Measurements from ENCODE around the gene DOK5.
A peak's percentile ranks its signal among the peaks of the same experiment; 100 is the strongest.
"Not testable (repeated sequence)": the region's sequence is repeated elsewhere in the genome, so short reads cannot be mapped to it uniquely, and the experiment has no call there.

DOK5 gene

DNA sequence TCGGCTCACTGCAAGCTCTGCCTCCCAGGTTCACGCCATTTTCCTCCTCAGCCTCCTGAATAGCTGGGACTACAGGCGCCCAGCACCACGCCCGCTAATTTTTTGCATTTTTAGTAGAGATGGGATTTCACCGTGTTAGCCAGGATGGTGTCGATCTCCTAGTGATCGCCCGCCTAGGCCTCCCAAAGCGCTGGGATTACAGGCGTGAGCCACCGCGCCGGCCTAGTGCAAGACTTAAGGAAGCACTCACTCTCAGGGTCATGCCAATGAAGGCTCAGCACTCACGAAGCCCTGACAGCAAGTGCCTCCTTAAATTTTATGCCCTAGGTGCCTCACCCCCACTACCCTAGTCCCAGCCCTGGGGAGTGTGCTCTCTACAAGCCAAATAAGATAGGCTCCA, 4.7 kb upstream of the DOK5 start:
- Histone ChIP-seq H3K9me3 (ENCODE audit: control insufficient read depth, insufficient read depth, low read length) (no peaks in the 10 kb centered on the region), H3K4me1 (ENCODE audit: control insufficient read depth, insufficient read depth, low read length) (peaks cover 4% of the 10 kb centered on the region; the same call in 1 of the 2 replicates), H3K4me3 (ENCODE audit: low read depth, low read length) (no peak overlapping the region), H3K36me3 (ENCODE audit: control insufficient read depth, insufficient read depth, low read length) (no peaks in the 10 kb centered on the region), H3K27me3 (ENCODE audit: control insufficient read depth, insufficient read depth, low read length) (peaks cover 8% of the 10 kb centered on the region), H3K9ac (ENCODE audit: low read depth, low read length) (no peak overlapping the region), H3K27ac (ENCODE audit: low read depth, low read length) (no peak overlapping the region)

GRCh38 chr20:54472607-54473006, 2.8 kb upstream of the DOK5 start:
- Histone ChIP-seq H3K36me3 (ENCODE audit: control insufficient read depth, insufficient read depth, low read length) (no peaks in the 10 kb centered on the region), H3K27ac (ENCODE audit: low read depth, low read length) (no peak overlapping the region), H3K4me1 (ENCODE audit: control insufficient read depth, insufficient read depth, low read length) (peaks cover 14% of the 10 kb centered on the region), H3K9ac (ENCODE audit: low read depth, low read length) (no peak overlapping the region), H3K9me3 (ENCODE audit: control insufficient read depth, insufficient read depth, low read length) (no peaks in the 10 kb centered on the region), H3K27me3 (ENCODE audit: control insufficient read depth, insufficient read depth, low read length) (peaks cover 27% of the 10 kb centered on the region), H3K4me3 (ENCODE audit: low read depth, low read length) (no peak overlapping the region)

DNA sequence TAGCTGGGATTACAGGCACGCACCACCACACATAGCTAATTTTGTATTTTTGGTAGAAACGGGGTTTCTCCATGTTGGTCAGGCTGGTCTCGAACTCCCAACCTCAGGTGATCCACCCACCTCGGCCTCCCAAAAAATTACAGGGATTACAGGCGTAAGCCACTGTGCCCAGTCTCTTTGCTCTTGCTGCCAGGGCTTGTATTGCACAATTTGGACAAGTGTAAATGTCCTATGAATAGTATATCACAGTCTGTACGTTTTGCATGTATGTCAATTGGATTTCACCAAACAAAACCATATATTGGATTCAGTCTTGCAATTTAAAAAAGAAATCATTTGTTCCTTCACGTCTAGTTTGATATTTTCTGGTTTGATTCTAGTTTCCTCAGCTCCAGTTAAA, 2.1 kb upstream of the DOK5 start:
- H3K9ac ChIP-seq (ENCODE audit: low read depth, low read length): no peak overlapping the region
- H3K4me1 ChIP-seq (ENCODE audit: control insufficient read depth, insufficient read depth, low read length): peaks cover 18% of the 10 kb centered on the region
- peaks cover 35% of the 10 kb centered on the region for H3K27me3 ChIP-seq (ENCODE audit: control insufficient read depth, insufficient read depth, low read length)
- H3K27ac ChIP-seq (ENCODE audit: low read depth, low read length): no peak overlapping the region
- H3K36me3 ChIP-seq (ENCODE audit: control insufficient read depth, insufficient read depth, low read length): no peaks in the 10 kb centered on the region
- H3K4me3 ChIP-seq (ENCODE audit: low read depth, low read length): no peak overlapping the region
- H3K9me3 ChIP-seq (ENCODE audit: control insufficient read depth, insufficient read depth, low read length): no peaks in the 10 kb centered on the region

- no peaks in the 10 kb centered on the region for H3K9me3 ChIP-seq (ENCODE audit: control insufficient read depth, insufficient read depth, low read length)
- H3K27me3 ChIP-seq (ENCODE audit: control insufficient read depth, insufficient read depth, low read length): peaks cover 36% of the 10 kb centered on the region
- no peaks in the 10 kb centered on the region for H3K36me3 ChIP-seq (ENCODE audit: control insufficient read depth, insufficient read depth, low read length)
- no peak overlapping the region for H3K27ac ChIP-seq (ENCODE audit: low read depth, low read length)
- H3K4me3 ChIP-seq (ENCODE audit: low read depth, low read length): no peak overlapping the region
- no peak overlapping the region for H3K9ac ChIP-seq (ENCODE audit: low read depth, low read length)
- H3K4me1 ChIP-seq (ENCODE audit: control insufficient read depth, insufficient read depth, low read length): peaks cover 20% of the 10 kb centered on the region
Observed at GRCh38 chr20:54474046-54474445, 1.3 kb upstream of the DOK5 start.

DNA sequence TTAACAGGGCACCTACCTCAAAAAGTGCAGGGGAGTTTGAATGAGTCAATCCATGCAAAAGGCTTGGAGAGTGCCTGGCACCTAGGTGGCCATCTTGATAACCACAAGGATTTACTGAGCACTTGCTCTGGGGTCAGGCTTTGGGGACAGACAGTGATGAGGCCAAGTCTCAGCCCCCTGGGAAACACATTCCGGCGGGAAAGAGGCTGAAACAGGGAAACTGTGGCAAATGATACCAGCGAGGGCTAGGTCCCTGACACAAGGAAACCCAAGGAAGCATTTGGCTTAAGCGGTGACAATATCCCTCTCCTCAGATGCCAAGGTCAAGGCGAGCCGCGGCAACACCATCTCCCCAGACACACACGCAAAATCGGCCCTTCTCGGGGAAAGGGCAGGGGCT, 527 bp upstream of the DOK5 start:
- Histone ChIP-seq H3K27me3 (ENCODE audit: control insufficient read depth, insufficient read depth, low read length) (peaks cover 36% of the 10 kb centered on the region), H3K9ac (ENCODE audit: low read depth, low read length) (no peak overlapping the region), H3K4me3 (ENCODE audit: low read depth, low read length) (peak overlapping the region; percentile 98)

GRCh38 chr20:54476169-54477009, 996 bp downstream of the DOK5 start:
- Histone ChIP-seq H3K4me3 (ENCODE audit: low read depth, low read length) (peak overlapping the region; percentile 98), H3K9ac (ENCODE audit: low read depth, low read length) (0 out of 2 replicates have a peak overlapping the region, but pooled peaks have one; percentile 44), H3K27ac (ENCODE audit: low read depth, low read length) (no peak overlapping the region), H3K9me3 (ENCODE audit: control insufficient read depth, insufficient read depth, low read length) (no peaks in the 10 kb centered on the region), H3K36me3 (ENCODE audit: control insufficient read depth, insufficient read depth, low read length) (no peaks in the 10 kb centered on the region), H3K27me3 (ENCODE audit: control insufficient read depth, insufficient read depth, low read length) (peaks cover 36% of the 10 kb centered on the region), H3K4me1 (ENCODE audit: control insufficient read depth, insufficient read depth, low read length) (peaks cover 24% of the 10 kb centered on the region)

More for the DNA sequence above, 527 bp upstream of the DOK5 start:
- no peak overlapping the region for H3K27ac ChIP-seq (ENCODE audit: low read depth, low read length)
- H3K9me3 ChIP-seq (ENCODE audit: control insufficient read depth, insufficient read depth, low read length): no peaks in the 10 kb centered on the region
- H3K36me3 ChIP-seq (ENCODE audit: control insufficient read depth, insufficient read depth, low read length): no peaks in the 10 kb centered on the region
- H3K4me1 ChIP-seq (ENCODE audit: control insufficient read depth, insufficient read depth, low read length): peaks cover 24% of the 10 kb centered on the region

DNA sequence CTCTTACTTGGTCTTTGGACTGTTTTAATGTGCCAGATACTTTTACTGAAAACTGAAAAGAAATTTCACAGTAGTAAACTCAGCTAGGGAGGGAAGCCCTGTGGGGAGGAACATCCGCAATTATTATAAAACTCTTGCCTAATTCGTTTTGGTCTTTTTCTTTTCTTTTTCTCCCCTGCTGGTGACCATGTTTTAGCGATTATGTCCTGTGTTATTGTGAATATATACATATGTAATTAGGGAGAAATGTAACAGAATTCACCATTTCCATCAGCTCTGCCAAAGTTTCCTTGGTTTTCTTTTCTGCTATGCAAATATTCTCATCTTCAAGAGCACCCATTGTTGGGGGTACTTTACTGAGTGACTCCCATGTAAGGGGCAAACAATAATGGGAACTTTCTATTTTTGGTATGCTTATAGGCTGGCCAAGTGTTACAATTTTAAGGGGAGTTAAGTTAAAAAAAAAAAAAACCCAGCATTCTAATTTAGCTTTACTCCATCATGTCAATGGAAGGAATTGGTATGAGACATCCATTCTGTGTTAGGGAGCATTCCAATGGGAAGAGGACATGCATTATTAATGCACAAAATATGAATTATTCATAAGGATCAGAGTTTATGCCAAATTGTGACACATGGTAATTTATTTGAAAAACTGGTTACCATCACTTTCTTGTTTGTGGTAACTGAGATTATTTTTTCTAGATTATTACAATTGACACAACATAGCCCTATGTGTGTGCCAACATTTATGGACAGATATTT, 2.0 kb downstream of the DOK5 start:
- H3K4me3 ChIP-seq (ENCODE audit: low read depth, low read length): peak overlapping the region; percentile 98
- peaks cover 36% of the 10 kb centered on the region for H3K27me3 ChIP-seq (ENCODE audit: control insufficient read depth, insufficient read depth, low read length)
- no peak overlapping the region for H3K27ac ChIP-seq (ENCODE audit: low read depth, low read length)
- no peaks in the 10 kb centered on the region for H3K36me3 ChIP-seq (ENCODE audit: control insufficient read depth, insufficient read depth, low read length)
- H3K9me3 ChIP-seq (ENCODE audit: control insufficient read depth, insufficient read depth, low read length): no peaks in the 10 kb centered on the region
- peaks cover 24% of the 10 kb centered on the region for H3K4me1 ChIP-seq (ENCODE audit: control insufficient read depth, insufficient read depth, low read length)
- no peak overlapping the region for H3K9ac ChIP-seq (ENCODE audit: low read depth, low read length)

GRCh38 chr20:54479138-54479906, 3.9 kb downstream of the DOK5 start:
- Histone ChIP-seq H3K9ac (ENCODE audit: low read depth, low read length) (no peak overlapping the region), H3K4me3 (ENCODE audit: low read depth, low read length) (no peak overlapping the region), H3K4me1 (ENCODE audit: control insufficient read depth, insufficient read depth, low read length) (peaks cover 30% of the 10 kb centered on the region), H3K9me3 (ENCODE audit: control insufficient read depth, insufficient read depth, low read length) (no peaks in the 10 kb centered on the region), H3K27me3 (ENCODE audit: control insufficient read depth, insufficient read depth, low read length) (peaks cover 36% of the 10 kb centered on the region), H3K27ac (ENCODE audit: low read depth, low read length) (peak overlapping the region; percentile 15), H3K36me3 (ENCODE audit: control insufficient read depth, insufficient read depth, low read length) (no peaks in the 10 kb centered on the region)

GRCh38 chr20:54479937-54480336, 4.5 kb downstream of the DOK5 start:
- not testable (repeated sequence) for H3K9me3 ChIP-seq (ENCODE audit: control insufficient read depth, insufficient read depth, low read length); H3K27ac ChIP-seq (ENCODE audit: low read depth, low read length); H3K36me3 ChIP-seq (ENCODE audit: control insufficient read depth, insufficient read depth, low read length); H3K9ac ChIP-seq (ENCODE audit: low read depth, low read length); H3K4me3 ChIP-seq (ENCODE audit: low read depth, low read length)
- peaks cover 31% of the 10 kb centered on the region for H3K27me3 ChIP-seq (ENCODE audit: control insufficient read depth, insufficient read depth, low read length)
- peaks cover 30% of the 10 kb centered on the region for H3K4me1 ChIP-seq (ENCODE audit: control insufficient read depth, insufficient read depth, low read length)

DNA sequence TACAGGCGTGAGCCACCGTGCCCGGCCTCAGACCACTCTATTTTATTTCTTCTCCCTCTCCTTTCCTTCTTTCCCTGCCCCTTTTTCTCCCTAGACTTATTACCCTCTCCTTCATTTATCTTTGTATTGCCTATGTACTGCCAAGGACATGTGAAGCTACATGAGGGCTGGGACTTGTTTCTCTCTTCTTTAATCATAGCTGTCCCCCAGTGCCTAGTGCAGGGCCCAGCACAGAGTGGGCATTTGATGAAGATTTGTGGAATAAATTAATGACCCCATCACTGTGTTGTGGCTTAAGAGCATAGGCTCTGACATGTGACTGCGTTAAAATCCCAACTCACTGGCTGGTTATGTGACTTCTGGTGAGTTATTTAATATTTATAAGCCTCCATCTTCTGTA, 6.0 kb downstream of the DOK5 start:
- Histone ChIP-seq H3K36me3 (ENCODE audit: control insufficient read depth, insufficient read depth, low read length) (no peaks in the 10 kb centered on the region), H3K4me3 (ENCODE audit: low read depth, low read length) (no peak overlapping the region), H3K9ac (ENCODE audit: low read depth, low read length) (no peak overlapping the region), H3K9me3 (ENCODE audit: control insufficient read depth, insufficient read depth, low read length) (no peaks in the 10 kb centered on the region), H3K27me3 (ENCODE audit: control insufficient read depth, insufficient read depth, low read length) (peaks cover 20% of the 10 kb centered on the region), H3K27ac (ENCODE audit: low read depth, low read length) (no peak overlapping the region), H3K4me1 (ENCODE audit: control insufficient read depth, insufficient read depth, low read length) (peaks cover 30% of the 10 kb centered on the region)
